B cell (primary cell): Measurements from ENCODE around the gene IFIT5. TPM values are rescaled to one million over a fixed set of nuclear protein-coding genes. Genes with fewer than 3 reads are reported as not detected.

ENCODE experiments used
- ATAC-seq: fragments of 200-7000 bp; cut with Tn5 transposase; one replicate; pipeline ENCODE4 v1.10.0; 2021; ENCODE audit warnings: low read depth, mild to moderate bottlenecking, moderate number of reproducible peaks, moderate library complexity
- CTCF ChIA-PET: fragments of 350-600 bp; sonication (Branson Sonifier 250); formaldehyde crosslinking; loops from one replicate; lab custom pipeline; 2021; ENCODE audit warnings: antibody characterized with exemption, inconsistent platforms; lab: Charles Lee
- POLR2A ChIA-PET: fragments of 350-600 bp; sonication (Branson Sonifier 250); formaldehyde crosslinking; loops from one replicate; lab custom pipeline; 2021; ENCODE audit warnings: antibody characterized with exemption; lab: Charles Lee
- DNase-seq: peaks from one replicate; pipeline ENCODE4 v3.0.0; 2013
- H2AFZ ChIP-seq: 2 replicates; pipeline ENCODE4 v1.6.1; 2012; ENCODE audit warnings: mild to moderate bottlenecking, low read depth, low read length; ENCODE audit not compliant: insufficient read depth, poor library complexity, severe bottlenecking
- H3K27ac ChIP-seq, 2 donors: 1 replicate in 1 of 2; 2 replicates in 1 of 2; pipeline ENCODE4 v1.5.1; 2012 to 2013; ENCODE audit warnings: low read length in 2 of 2, mild to moderate bottlenecking in 2 of 2, moderate library complexity in 1 of 2
- H3K27me3 ChIP-seq, 4 experiments: fragments of 200-600 bp in 1 of 4; sonication (generic) in 1 of 4; replicated peaks in 1 of 4; 1 replicate in 2 of 4; 2 replicates in 2 of 4; pipeline versions ENCODE4 v1.6.1 to v1.7.0; 2013 to 2016; ENCODE audit warnings: low read length in 3 of 4, mild to moderate bottlenecking in 2 of 4, mixed read lengths in 1 of 4, moderate library complexity in 1 of 4; ENCODE audit not compliant: insufficient read depth in 4 of 4, control insufficient read depth in 3 of 4; ENCODE audit errors: control extremely low read depth in 1 of 4
- H3K36me3 ChIP-seq, 2 experiments: replicated peaks in 1 of 2; 1 replicate in 1 of 2; 2 replicates in 1 of 2; pipeline versions ENCODE4 v1.6.1 to v1.7.1; 2013; ENCODE audit warnings: low read length in 1 of 2; ENCODE audit not compliant: insufficient read depth in 2 of 2, control insufficient read depth in 1 of 2; ENCODE audit errors: control extremely low read depth in 1 of 2, extremely low read depth in 1 of 2
- H3K4me1 ChIP-seq, 2 donors: fragments of 200-600 bp in 1 of 2; sonication (generic) in 1 of 2; 1 replicate in 1 of 2; 2 replicates in 1 of 2; pipeline versions ENCODE4 v1.5.1 to v1.6.1; 2013 to 2017; ENCODE audit warnings: low read length in 2 of 2; ENCODE audit not compliant: control insufficient read depth in 2 of 2, insufficient read depth in 2 of 2
- H3K4me2 ChIP-seq: replicated peaks from 2 replicates; pipeline ENCODE3; 2012; ENCODE audit warnings: mild to moderate bottlenecking, low read depth, low read length; ENCODE audit not compliant: poor library complexity, severe bottlenecking
- H3K4me3 ChIP-seq, 5 experiments: fragments of 200-600 bp in 1 of 5; sonication (generic) in 1 of 5; 1 replicate in 3 of 5; 2 replicates in 2 of 5; pipeline versions ENCODE4 v1.5.1 to v1.7.0; 2011 to 2016; ENCODE audit warnings: low read length in 4 of 5, mild to moderate bottlenecking in 4 of 5, low read depth in 2 of 5, control low read depth in 1 of 5, moderate library complexity in 1 of 5; ENCODE audit not compliant: insufficient read depth in 1 of 5; ENCODE audit errors: control extremely low read depth in 1 of 5, extremely low read depth in 1 of 5
- H3K79me2 ChIP-seq: fragments of 200-600 bp; sonication (generic); one replicate; pipeline ENCODE4 v1.6.0; 2016; ENCODE audit warnings: low read length; ENCODE audit not compliant: control insufficient read depth, insufficient read depth
- H3K9ac ChIP-seq: fragments of 200-600 bp; sonication (generic); 2 replicates; pipeline ENCODE4 v1.6.1; 2017; ENCODE audit warnings: mild to moderate bottlenecking, low read length, moderate library complexity
- H3K9me3 ChIP-seq, 3 donors: one replicate each; pipeline versions ENCODE4 v1.6.1 to v1.7.1; 2013; ENCODE audit warnings: low read length in 2 of 3; ENCODE audit not compliant: control insufficient read depth in 2 of 3, insufficient read depth in 1 of 3; ENCODE audit errors: control extremely low read depth in 1 of 3
- H4K20me1 ChIP-seq: 2 replicates; pipeline ENCODE4 v1.6.0; 2012; ENCODE audit warnings: mild to moderate bottlenecking, low read length; ENCODE audit not compliant: insufficient read depth, control insufficient read depth, poor library complexity, severe bottlenecking
- H3K27ac Mint-ChIP-seq: one replicate; pipeline ENCODE4 v1.8.0; 2021; ENCODE audit warnings: mixed read lengths
- H3K27me3 Mint-ChIP-seq: one replicate; pipeline ENCODE4 v1.8.0; 2021; ENCODE audit warnings: mixed read lengths
- H3K4me1 Mint-ChIP-seq: one replicate; pipeline ENCODE4 v1.8.0; 2021; ENCODE audit warnings: mixed read lengths
- H3K4me3 Mint-ChIP-seq: one replicate; pipeline ENCODE4 v1.8.0; 2021; ENCODE audit warnings: mixed read lengths
- H3K9me3 Mint-ChIP-seq: one replicate; pipeline ENCODE4 v1.8.0; 2022; ENCODE audit warnings: mixed read lengths; ENCODE audit not compliant: insufficient read depth
- CTCF ChIP-seq: fragments of 200-600 bp; IDR thresholded peaks from one replicate; pipeline ENCODE4 v1.8.0; 2022; ENCODE audit warnings: antibody characterized with exemption, mild to moderate bottlenecking
- EZH2 ChIP-seq: IDR thresholded peaks from 2 replicates; pipeline ENCODE4 v1.6.1; 2012; ENCODE audit warnings: borderline replicate concordance, low read depth, mild to moderate bottlenecking, moderate library complexity, low read length; ENCODE audit not compliant: insufficient read depth, poor library complexity, severe bottlenecking
- WGBS: methylation state at CpG from one replicate; pipeline ENCODE4 v1.1.5; 2013; ENCODE audit warnings: missing lambda C conversion rate; ENCODE audit not compliant: insufficient coverage; 5-methylcytosine and 5-hydroxymethylcytosine counted together
- intact Hi-C: fragments of 100-400 bp; cut with micrococcal nuclease; formaldehyde crosslinking; loops from one replicate; pipeline ENCODE4 v1.10.0; 2022
- polyA plus RNA-seq: library from polyadenylated mRNA; depleted of rRNA; stranded (reverse); fragments of >200 nt; gene quantifications from 2 replicates; pipeline ENCODE4 v1.2.3, GENCODE V29; 2012
- total RNA-seq, 2 donors: library from RNA; stranded (reverse); fragments of 120-200 nt in 1 of 2; gene quantifications; 1 replicate in 1 of 2; 2 replicates in 1 of 2; pipeline versions ENCODE4 v1.2.3 to v1.2.4, GENCODE V29; 2013 to 2022

IFIT5 gene
- total and polyA plus RNA-seq, 2 donors (not counting 1 experiment from before 2014, with no cell fraction given) = 7.0 to 23.2 TPM

GRCh38 chr10:89465196-89465595 is 50.8 kb downstream of the IFIT5 start:
- POLR2A ChIA-PET = no interaction called here
- Mint-ChIP-seq H3K27me3 (peaks cover 15% of the 10 kb centered on the region), H3K27ac (no peak overlapping the region), H3K4me1 (peaks cover 2% of the 10 kb centered on the region), H3K9me3 (no peaks in the 10 kb centered on the region), H3K4me3 (no peak overlapping the region)
- H3K27ac ChIP-seq = no peak overlapping the region
- CTCF ChIA-PET = interaction anchor here (1.7 kb wide), 1 partner anchor 100 kb away, joined by 7 read pairs; no protein-coding TSS in a partner anchor
- H3K9me3 ChIP-seq = no peaks in the 10 kb centered on the region
- no peak overlapping the region for H3K4me3 ChIP-seq
- H3K4me2 ChIP-seq = no peak overlapping the region
- no peaks in the 10 kb centered on the region for H4K20me1 ChIP-seq
- H3K27me3 ChIP-seq = peaks cover 0 to 2% (median 0%) of the 10 kb centered on the region in 4 experiments
- 46% methylated on average over 2 of the region's 2 CpGs for WGBS
- H3K36me3 ChIP-seq = no peaks in the 10 kb centered on the region
- DNase-seq (no peak), ATAC-seq (no peak)
- H3K79me2 ChIP-seq = no peaks in the 10 kb centered on the region
- TF ChIP-seq CTCF = no peak
- TF ChIP-seq EZH2 = no peak
- peaks cover 0 to 2% of the 10 kb centered on the region in 2 donors for H3K4me1 ChIP-seq
- H3K9ac ChIP-seq = no peak overlapping the region
- intact Hi-C loops = loop anchor here (5.0 kb wide), 1 partner anchor 97 kb away; no protein-coding TSS in a partner anchor
- H2AFZ ChIP-seq = no peak overlapping the region

GRCh38 chr10:89466599-89467035 is 52.2 kb downstream of the IFIT5 start:
- POLR2A ChIA-PET = no interaction called here
- Histone ChIP-seq H3K9ac (no peak overlapping the region), H2AFZ (peak overlapping the region; percentile 30), H3K79me2 (no peaks in the 10 kb centered on the region), H3K4me2 (no peak overlapping the region), H3K4me3 (no peak overlapping the region), H3K36me3 (no peaks in the 10 kb centered on the region), H3K9me3 (no peaks in the 10 kb centered on the region), H3K27ac (no peak overlapping the region), H4K20me1 (no peaks in the 10 kb centered on the region), H3K4me1 (peaks cover 0 to 2% of the 10 kb centered on the region in 2 donors), H3K27me3 (no peaks in the 10 kb centered on the region)
- Mint-ChIP-seq H3K9me3 (no peaks in the 10 kb centered on the region), H3K4me1 (peaks cover 2% of the 10 kb centered on the region), H3K27ac (no peak overlapping the region), H3K27me3 (peaks cover 11% of the 10 kb centered on the region), H3K4me3 (no peak overlapping the region)
- peak; percentile 57 for ATAC-seq
- WGBS = no CpG with 5 or more reads among the region's 3 CpGs
- CTCF ChIA-PET = interaction anchor here (1.1 to 1.9 kb wide), 3 partner anchors 96 to 102 kb away, joined by 3 to 7 read pairs (median 7); no protein-coding TSS in a partner anchor
- peak; percentile 33 for DNase-seq
- TF ChIP-seq CTCF (peak; percentile 24), EZH2 (no peak)
- intact Hi-C loops = loop anchor here (5.0 kb wide), 1 partner anchor 96 kb away; no protein-coding TSS in a partner anchor
